GM23338 (cell line): ENCODE data around the gene ACTR5. TPM values are rescaled to one million over a fixed set of nuclear protein-coding genes. Genes with fewer than 3 reads are reported as not detected.

ENCODE experiments used
- ATAC-seq: fragments of 200-7000 bp; cut with Tn5 transposase; 3 replicates; pipeline ENCODE4 v1.9.1; 2020
- DNase-seq: peaks from one replicate; pipeline ENCODE4 v3.0.0-alpha.2; 2015; ENCODE audit warnings: low spot score
- H2AFZ ChIP-seq: fragments of 200-600 bp; sonication (generic); 2 replicates; pipeline ENCODE4 v1.8.0; 2016; ENCODE audit warnings: antibody characterized with exemption, mild to moderate bottlenecking, moderate library complexity
- H3F3A ChIP-seq: fragments of 200-600 bp; sonication (generic); replicated peaks from 2 replicates; pipeline ENCODE4 v1.8.0; 2017; ENCODE audit warnings: antibody characterized with exemption, mixed run types, low read depth
- H3K27ac ChIP-seq: fragments of 200-600 bp; sonication (generic); 2 replicates; pipeline ENCODE4 v1.6.1; 2016; ENCODE audit warnings: low read depth
- H3K27me3 ChIP-seq: fragments of 200-600 bp; sonication (generic); 2 replicates; pipeline ENCODE4 v1.8.0; 2016; ENCODE audit warnings: mild to moderate bottlenecking, mixed run types, moderate library complexity; ENCODE audit not compliant: insufficient read depth
- H3K36me3 ChIP-seq: fragments of 200-600 bp; sonication (generic); 2 replicates; pipeline ENCODE4 v1.8.0; 2016; ENCODE audit warnings: mild to moderate bottlenecking; ENCODE audit not compliant: insufficient read depth
- H3K4me1 ChIP-seq: fragments of 200-600 bp; sonication (generic); 2 replicates; pipeline ENCODE4 v1.8.0; 2016; ENCODE audit warnings: mild to moderate bottlenecking, moderate library complexity; ENCODE audit not compliant: insufficient read depth
- H3K4me2 ChIP-seq: fragments of 200-600 bp; sonication (generic); 2 replicates; pipeline ENCODE4 v1.7.1; 2017; ENCODE audit warnings: mixed run types
- H3K4me3 ChIP-seq: fragments of 200-600 bp; sonication (generic); 2 replicates; pipeline ENCODE4 v1.6.1; 2016; ENCODE audit warnings: mixed run types
- H3K79me2 ChIP-seq: fragments of 200-600 bp; sonication (generic); replicated peaks from 2 replicates; pipeline ENCODE4 v1.8.0; 2017; ENCODE audit warnings: mild to moderate bottlenecking; ENCODE audit not compliant: insufficient read depth
- H3K9me2 ChIP-seq: fragments of 200-600 bp; sonication (generic); 2 replicates; pipeline ENCODE4 v1.8.0; 2017; ENCODE audit not compliant: insufficient read depth
- H4K20me1 ChIP-seq: fragments of 200-600 bp; sonication (generic); replicated peaks from 2 replicates; pipeline ENCODE4 v1.8.0; 2017; ENCODE audit warnings: mild to moderate bottlenecking; ENCODE audit not compliant: insufficient read depth
- H3K27ac Mint-ChIP-seq: 2 replicates; pipeline ENCODE4 v1.8.0; 2020; ENCODE audit warnings: inconsistent platforms, mild to moderate bottlenecking, moderate library complexity, mixed read lengths
- H3K27me3 Mint-ChIP-seq: 3 replicates; pipeline ENCODE4 v1.8.0; 2022; ENCODE audit warnings: low read depth, mild to moderate bottlenecking, moderate library complexity, mixed read lengths, inconsistent platforms; ENCODE audit not compliant: insufficient read depth, poor library complexity
- H3K36me3 Mint-ChIP-seq: 3 replicates; pipeline ENCODE4 v1.8.0; 2021; ENCODE audit warnings: low read depth, mild to moderate bottlenecking, inconsistent platforms, moderate library complexity, mixed read lengths
- H3K4me1 Mint-ChIP-seq: 3 replicates; pipeline ENCODE4 v1.8.0; 2020; ENCODE audit warnings: mild to moderate bottlenecking, inconsistent platforms, mixed read lengths
- H3K4me3 Mint-ChIP-seq: 3 replicates; pipeline ENCODE4 v1.8.0; 2021; ENCODE audit warnings: moderate library complexity, mild to moderate bottlenecking, inconsistent platforms, mixed read lengths
- H3K9me3 Mint-ChIP-seq: 3 replicates; pipeline ENCODE4 v1.8.0; 2020; ENCODE audit warnings: moderate library complexity, mild to moderate bottlenecking, inconsistent platforms, mixed read lengths
- CREB1 ChIP-seq: fragments of 250-450 bp; sonication (Bioruptor Pico); IDR thresholded peaks from 2 replicates; pipeline ENCODE4 v1.5.0; 2020; ENCODE audit warnings: low read depth, mild to moderate bottlenecking, moderate library complexity
- CTCF ChIP-seq, 2 experiments: fragments of 200-600 bp in 1 of 2; sonication (generic) in 1 of 2; conservative IDR thresholded peaks; 2 replicates each; pipeline versions ENCODE4 v1.5.1 to v1.6.1; 2016 to 2017; ENCODE audit warnings: antibody characterized with exemption in 2 of 2, low read depth in 2 of 2, mild to moderate bottlenecking in 2 of 2, moderate library complexity in 1 of 2
- ETS1 ChIP-seq: IDR thresholded peaks from 2 replicates; pipeline ENCODE4 v1.6.1; 2016; ENCODE audit warnings: antibody characterized with exemption
- EZH2phosphoT487 ChIP-seq: fragments of 200-600 bp; sonication (generic); IDR thresholded peaks from one replicate; pipeline ENCODE4 v1.8.1; 2018; ENCODE audit warnings: antibody characterized with exemption; ENCODE audit not compliant: unreplicated experiment
- NANOG ChIP-seq: IDR thresholded peaks from 2 replicates; pipeline ENCODE4 v1.6.1; 2016; ENCODE audit warnings: antibody characterized with exemption, borderline replicate concordance
- POLR2AphosphoS5 ChIP-seq: IDR thresholded peaks from 2 replicates; pipeline ENCODE4 v1.6.1; 2016; ENCODE audit warnings: antibody characterized with exemption, low read depth
- STAT1 ChIP-seq: IDR thresholded peaks from one replicate; pipeline ENCODE4 v1.6.1; 2016; ENCODE audit warnings: antibody characterized with exemption; ENCODE audit not compliant: unreplicated experiment
- ZNF114 ChIP-seq: fragments of 250-450 bp; sonication (Bioruptor Pico); IDR thresholded peaks from 2 replicates; pipeline ENCODE4 v1.5.0; 2020; ENCODE audit warnings: mild to moderate bottlenecking, moderate library complexity
- ZNF331 ChIP-seq: fragments of 250-450 bp; sonication (Bioruptor Pico); IDR thresholded peaks from 2 replicates; pipeline ENCODE4 v1.5.0; 2020; ENCODE audit warnings: low read depth, mild to moderate bottlenecking, moderate library complexity
- ZNF462 ChIP-seq: fragments of 250-450 bp; sonication (Bioruptor Pico); IDR thresholded peaks from 2 replicates; pipeline ENCODE4 v1.5.0; 2020; ENCODE audit warnings: mild to moderate bottlenecking, moderate library complexity
- polyA plus RNA-seq: library from polyadenylated mRNA; unstranded; fragments of >200 nt; fragmentation: Nextera tagmentation; extraction: Ambion mirVana; gene quantifications from 2 replicates; pipeline ENCODE4 v1.2.1, GENCODE V29; 2016
- total RNA-seq: library from RNA; depleted of rRNA; stranded (reverse); fragments of >200 nt; shearing (Covaris generic); gene quantifications from 2 replicates; pipeline ENCODE4 v1.2.3, GENCODE V29; 2014

The ACTR5 gene
- total and polyA plus RNA-seq, 2 experiments from 2014 or later: 8.4 to 21.8 TPM

GRCh38 chr20:38806855-38807655, 58.8 kb downstream of the ACTR5 start:
- H3K4me1 ChIP-seq: peaks cover 16% of the 10 kb centered on the region
- no peaks in the 10 kb centered on the region for H3K9me2 ChIP-seq
- H4K20me1 ChIP-seq: peaks cover 14% of the 10 kb centered on the region
- Mint-ChIP-seq H3K4me1 (peaks cover 35% of the 10 kb centered on the region), H3K36me3 (no peaks in the 10 kb centered on the region; the same call in 2 of the 3 replicates), H3K4me3 (peak overlapping the region; percentile 72), H3K27me3 (peaks cover 31% of the 10 kb centered on the region), H3K9me3 (no peaks in the 10 kb centered on the region), H3K27ac (no peak overlapping the region)
- TF ChIP-seq CTCF (conservative IDR thresholded peaks at IDR 0.05; ENCODE audit: low read depth in 2 of 2) (no peak; a peak in 1 of 4 replicates), ETS1 (no peak), ZNF114 (no peak), CREB1 (CRISPR knock-in tag) (no peak), STAT1 (no peak), POLR2AphosphoS5 (no peak), ZNF462 (CRISPR knock-in tag) (no peak), ZNF331 (CRISPR knock-in tag) (no peak), NANOG (no peak), EZH2phosphoT487 (no peak)
- peak; percentile 22 for DNase-seq
- peak overlapping the region; percentile 73 for H3K4me2 ChIP-seq
- H3K36me3 ChIP-seq: no peaks in the 10 kb centered on the region
- no peak overlapping the region for H3K27ac ChIP-seq
- peaks cover 19% of the 10 kb centered on the region for H3K27me3 ChIP-seq
- peak overlapping the region; percentile 78 for H2AFZ ChIP-seq
- H3K79me2 ChIP-seq: peaks cover 13% of the 10 kb centered on the region; the same call in 1 of the 2 replicates
- ATAC-seq: peak; percentile 9
- H3F3A ChIP-seq: peaks cover 5% of the 10 kb centered on the region; the same call in 1 of the 2 replicates
- peak overlapping the region; percentile 91 for H3K4me3 ChIP-seq
